ENCODE results near the gene MUC3A.
A peak's percentile ranks its signal among the peaks of the same experiment; 100 is the strongest.

The MUC3A gene

DNA sequence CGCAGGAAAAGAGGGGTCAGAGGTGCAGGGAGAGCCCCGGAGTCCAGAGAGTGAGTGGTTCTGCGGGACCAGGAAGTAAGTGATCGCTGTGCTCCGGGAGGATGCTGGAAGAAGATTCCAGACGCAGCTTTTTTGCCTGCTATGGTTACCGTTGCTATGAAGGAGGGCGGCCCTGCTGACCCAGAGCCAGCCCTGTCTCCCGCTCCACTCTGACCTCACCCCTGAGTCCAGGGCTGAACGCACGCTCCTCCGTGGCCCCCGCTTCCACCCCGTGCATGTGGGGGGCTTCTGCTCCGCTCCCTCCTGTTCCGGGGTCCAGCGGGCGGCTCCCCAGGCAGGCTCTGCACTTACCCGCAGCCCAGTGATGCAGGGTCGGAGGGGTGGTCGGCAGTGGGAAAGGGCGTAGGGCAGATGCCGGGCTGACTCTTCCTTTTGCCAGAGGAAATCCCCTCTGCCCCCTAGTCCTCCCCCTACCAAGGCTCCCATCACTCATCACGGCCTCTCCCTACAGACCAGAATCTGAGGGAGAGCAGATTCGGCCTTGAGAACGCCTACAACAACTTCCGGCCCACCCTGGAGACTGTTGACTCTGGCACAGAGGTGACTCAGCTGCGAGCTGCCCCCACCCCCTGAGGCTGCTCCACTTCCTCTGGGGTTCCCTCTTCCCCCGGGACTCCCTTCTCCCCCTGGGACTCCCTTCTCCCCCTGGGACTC, 67.9 kb downstream of the MUC3A start:
- TF ChIP-seq, protein P1, sequence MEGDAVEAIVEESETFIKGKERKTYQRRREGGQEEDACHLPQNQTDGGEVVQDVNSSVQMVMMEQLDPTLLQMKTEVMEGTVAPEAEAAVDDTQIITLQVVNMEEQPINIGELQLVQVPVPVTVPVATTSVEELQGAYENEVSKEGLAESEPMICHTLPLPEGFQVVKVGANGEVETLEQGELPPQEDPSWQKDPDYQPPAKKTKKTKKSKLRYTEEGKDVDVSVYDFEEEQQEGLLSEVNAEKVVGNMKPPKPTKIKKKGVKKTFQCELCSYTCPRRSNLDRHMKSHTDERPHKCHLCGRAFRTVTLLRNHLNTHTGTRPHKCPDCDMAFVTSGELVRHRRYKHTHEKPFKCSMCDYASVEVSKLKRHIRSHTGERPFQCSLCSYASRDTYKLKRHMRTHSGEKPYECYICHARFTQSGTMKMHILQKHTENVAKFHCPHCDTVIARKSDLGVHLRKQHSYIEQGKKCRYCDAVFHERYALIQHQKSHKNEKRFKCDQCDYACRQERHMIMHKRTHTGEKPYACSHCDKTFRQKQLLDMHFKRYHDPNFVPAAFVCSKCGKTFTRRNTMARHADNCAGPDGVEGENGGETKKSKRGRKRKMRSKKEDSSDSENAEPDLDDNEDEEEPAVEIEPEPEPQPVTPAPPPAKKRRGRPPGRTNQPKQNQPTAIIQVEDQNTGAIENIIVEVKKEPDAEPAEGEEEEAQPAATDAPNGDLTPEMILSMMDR (conservative IDR thresholded peaks at IDR 0.05; ENCODE audit: control insufficient read depth, insufficient read depth, low read depth, low read length): no peak
- H3K4me3 ChIP-seq (ENCODE audit: control insufficient read depth, low read depth, low read length): peak overlapping the region; percentile 58
- peak; percentile 82 for DNase-seq (ENCODE audit: low read depth)

Data from fibroblast of mammary gland (primary cell).